Stomach (tissue), 9 donors: ENCODE results near the gene ATP9B. TPM values are rescaled to one million over a fixed set of nuclear protein-coding genes. Genes with fewer than 3 reads are reported as not detected.

Experiments used
- DNase-seq, 2 donors: peaks; one replicate each; pipeline versions ENCODE4 v3.0.0 to v3.0.0-alpha.2; 2013 to 2019
- H3K27ac ChIP-seq, 5 donors: fragments of 200-600 bp in 4 of 5; sonication (generic) in 4 of 5; one replicate each; pipeline ENCODE4 v1.5.1; 2013 to 2019; ENCODE audit warnings: mild to moderate bottlenecking in 1 of 5, moderate library complexity in 1 of 5
- H3K27me3 ChIP-seq, 3 donors: fragments of 200-600 bp; sonication (generic); one replicate each; pipeline ENCODE4 v1.5.1; 2017 to 2019; ENCODE audit warnings: mixed run types in 1 of 3
- H3K36me3 ChIP-seq, 4 donors: fragments of 200-600 bp; sonication (generic); 1 replicate in 3 of 4; 2 replicates in 1 of 4; pipeline ENCODE4 v1.5.1; 2016 to 2019
- H3K4me1 ChIP-seq, 4 donors: fragments of 200-600 bp; sonication (generic); one replicate each; pipeline ENCODE4 v1.5.1; 2016 to 2019
- H3K4me3 ChIP-seq, 4 donors: fragments of 200-600 bp; sonication (generic) in 3 of 4; one replicate each; pipeline ENCODE4 v1.5.1; 2016 to 2019; ENCODE audit warnings: mild to moderate bottlenecking in 1 of 4
- H3K9me3 ChIP-seq, 4 donors: fragments of 200-600 bp; sonication (generic); one replicate each; pipeline ENCODE4 v1.5.1; 2016 to 2019
- EP300 ChIP-seq: sonication (generic); formaldehyde crosslinking; IDR thresholded peaks from one replicate; pipeline ENCODE4 v1.6.1; 2017; ENCODE audit warnings: antibody characterized with exemption
- POLR2A ChIP-seq, 4 donors: fragments of 450-650 bp; IDR thresholded peaks; one replicate each; pipeline ENCODE4 v1.6.1; 2016; ENCODE audit warnings: antibody characterized with exemption in 4 of 4, control low read depth in 2 of 4, mild to moderate bottlenecking in 1 of 4, moderate library complexity in 1 of 4
- POLR2AphosphoS5 ChIP-seq, 3 donors: sonication (generic); formaldehyde crosslinking; IDR thresholded peaks; one replicate each; pipeline ENCODE4 v1.6.1; 2016; ENCODE audit warnings: antibody characterized with exemption in 3 of 3
- WGBS, 5 donors: extraction: QIAGEN DNeasy Blood & Tissue Kit in 3 of 5; methylation state at CpG; one replicate each; pipeline versions ENCODE4 v1.1.5 to v1.1.7; 2013 to 2018; 5-methylcytosine and 5-hydroxymethylcytosine counted together
- intact Hi-C: fragments of 100-400 bp; cut with DNase I; formaldehyde crosslinking; loops from one replicate; pipeline ENCODE4 v1.15.1; 2023; ENCODE audit warnings: low total_unique reads
- polyA plus RNA-seq, 3 donors: library from polyadenylated mRNA; stranded (reverse); fragments of 200-250 nt; gene quantifications; one replicate each; pipeline ENCODE4 v1.2.3, GENCODE V29; 2013
- total RNA-seq, 5 donors: library from RNA; depleted of rRNA; stranded (reverse); fragments of >200 nt; gene quantifications; one replicate each; pipeline versions ENCODE4 v1.1.0 to v1.2.3, GENCODE V29; 2014 to 2016
- TF ChIP-seq, protein P1 (sequence below), 7 experiments: fragments of 450-650 bp in 4 of 7; fragments of 200-600 bp in 3 of 7; sonication (generic) in 3 of 7; IDR thresholded peaks; one replicate each; pipeline ENCODE4 v1.5.1; 2016 to 2019; ENCODE audit warnings: antibody characterized with exemption in 7 of 7, control low read depth in 2 of 7, mild to moderate bottlenecking in 1 of 7
- donor health status: healthy with polysubstance abuse.
- donor health status: Bipolar disorder and iron deficiency.
- donor health status: healthy.

ATP9B gene
- total and polyA plus RNA-seq, 8 donors = 10.6 to 128 (median 34.9) TPM

GRCh38 chr18:79178113-79178531, 108.9 kb downstream of the ATP9B start:
- intact Hi-C loops = no loop called here
- peaks cover 0 to 5% (median 0%) of the 10 kb centered on the region in 4 donors for H3K4me1 ChIP-seq
- H3K27me3 ChIP-seq = no peaks in the 10 kb centered on the region
- no peak for DNase-seq
- WGBS, 5 donors = 73 to 92% (median 78%) methylated on average over 9 to 10 of the region's 10 CpGs
- H3K9me3 ChIP-seq = no peaks in the 10 kb centered on the region
- H3K36me3 ChIP-seq = peaks cover 0 to 38% (median 28%) of the 10 kb centered on the region in 4 donors
- no peak overlapping the region for H3K27ac ChIP-seq
- no peak overlapping the region for H3K4me3 ChIP-seq
- TF ChIP-seq POLR2AphosphoS5 (IDR thresholded peaks at IDR 0.05) = no peak
- TF ChIP-seq POLR2A (IDR thresholded peaks at IDR 0.05) = no peak
- TF ChIP-seq, protein P1, sequence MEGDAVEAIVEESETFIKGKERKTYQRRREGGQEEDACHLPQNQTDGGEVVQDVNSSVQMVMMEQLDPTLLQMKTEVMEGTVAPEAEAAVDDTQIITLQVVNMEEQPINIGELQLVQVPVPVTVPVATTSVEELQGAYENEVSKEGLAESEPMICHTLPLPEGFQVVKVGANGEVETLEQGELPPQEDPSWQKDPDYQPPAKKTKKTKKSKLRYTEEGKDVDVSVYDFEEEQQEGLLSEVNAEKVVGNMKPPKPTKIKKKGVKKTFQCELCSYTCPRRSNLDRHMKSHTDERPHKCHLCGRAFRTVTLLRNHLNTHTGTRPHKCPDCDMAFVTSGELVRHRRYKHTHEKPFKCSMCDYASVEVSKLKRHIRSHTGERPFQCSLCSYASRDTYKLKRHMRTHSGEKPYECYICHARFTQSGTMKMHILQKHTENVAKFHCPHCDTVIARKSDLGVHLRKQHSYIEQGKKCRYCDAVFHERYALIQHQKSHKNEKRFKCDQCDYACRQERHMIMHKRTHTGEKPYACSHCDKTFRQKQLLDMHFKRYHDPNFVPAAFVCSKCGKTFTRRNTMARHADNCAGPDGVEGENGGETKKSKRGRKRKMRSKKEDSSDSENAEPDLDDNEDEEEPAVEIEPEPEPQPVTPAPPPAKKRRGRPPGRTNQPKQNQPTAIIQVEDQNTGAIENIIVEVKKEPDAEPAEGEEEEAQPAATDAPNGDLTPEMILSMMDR (IDR thresholded peaks at IDR 0.05) = no peak
- no peak for TF ChIP-seq EP300

- no peak for DNase-seq
- Histone ChIP-seq H3K36me3 (peaks cover 0 to 20% (median 14%) of the 10 kb centered on the region in 4 donors), H3K9me3 (no peaks in the 10 kb centered on the region), H3K27me3 (no peaks in the 10 kb centered on the region), H3K4me3 (no peak overlapping the region), H3K4me1 (peaks cover 0 to 13% (median 0%) of the 10 kb centered on the region in 4 donors), H3K27ac (no peak overlapping the region)
- intact Hi-C loops = no loop called here
- TF ChIP-seq POLR2A (IDR thresholded peaks at IDR 0.05) = no peak
- TF ChIP-seq EP300 = no peak
- TF ChIP-seq, protein P1 (IDR thresholded peaks at IDR 0.05) = no peak
- TF ChIP-seq POLR2AphosphoS5 (IDR thresholded peaks at IDR 0.05) = no peak
- WGBS, 5 donors = 91 to 98% (median 97%) methylated on average over 3 of the region's 3 CpGs
Measured at GRCh38 chr18:79182047-79182713, 113.0 kb downstream of the ATP9B start.

- 82 to 93% (median 88%) methylated on average over 3 of the region's 3 CpGs for WGBS, 5 donors
- TF ChIP-seq POLR2A (IDR thresholded peaks at IDR 0.05) (no peak), POLR2AphosphoS5 (IDR thresholded peaks at IDR 0.05) (no peak), EP300 (no peak)
- TF ChIP-seq, protein P1 (IDR thresholded peaks at IDR 0.05) = no peak
- H3K4me3 ChIP-seq = no peak overlapping the region
Measured at GRCh38 chr18:79185648-79186047, 116.5 kb downstream of the ATP9B start.

GRCh38 chr18:79186649-79187048, 117.5 kb downstream of the ATP9B start:
- Histone ChIP-seq H3K27me3 (no peaks in the 10 kb centered on the region), H3K36me3 (peaks cover 0 to 24% (median 12%) of the 10 kb centered on the region in 4 donors), H3K9me3 (no peaks in the 10 kb centered on the region), H3K4me3 (no peak overlapping the region), H3K4me1 (peaks cover 0 to 13% (median 0%) of the 10 kb centered on the region in 4 donors), H3K27ac (no peak overlapping the region)
- 92 to 98% (median 96%) methylated on average over 2 of the region's 2 CpGs for WGBS, 5 donors
- no peak for DNase-seq
- TF ChIP-seq POLR2A (IDR thresholded peaks at IDR 0.05) = no peak
- no peak for TF ChIP-seq POLR2AphosphoS5 (IDR thresholded peaks at IDR 0.05)
- no peak for TF ChIP-seq EP300
- TF ChIP-seq, protein P1 (IDR thresholded peaks at IDR 0.05) = no peak
- intact Hi-C loops = no loop called here

More at GRCh38 chr18:79185648-79186047, 116.5 kb downstream of the ATP9B start:
- intact Hi-C loops = no loop called here
- Histone ChIP-seq H3K36me3 (peaks cover 0 to 24% (median 12%) of the 10 kb centered on the region in 4 donors), H3K9me3 (no peaks in the 10 kb centered on the region), H3K27ac (no peak overlapping the region), H3K27me3 (no peaks in the 10 kb centered on the region), H3K4me1 (peaks cover 0 to 13% (median 0%) of the 10 kb centered on the region in 4 donors)
- DNase-seq = no peak
